CD8-positive, alpha-beta memory T cell (primary cell): Measurements from ENCODE around the gene DYSF. TPM values are rescaled to one million over a fixed set of nuclear protein-coding genes. Genes with fewer than 3 reads are reported as not detected.
A peak's percentile ranks its signal among the peaks of the same experiment; 100 is the strongest.

ENCODE experiments used
- CTCF ChIA-PET: fragments of 350-600 bp; sonication (Branson Sonifier 250); formaldehyde crosslinking; loops from one replicate; lab custom pipeline; 2021; ENCODE audit warnings: antibody characterized with exemption; lab: Charles Lee
- POLR2A ChIA-PET: fragments of 350-600 bp; sonication (Branson Sonifier 250); formaldehyde crosslinking; loops from one replicate; lab custom pipeline; 2021; ENCODE audit warnings: antibody characterized with exemption; lab: Charles Lee
- DNase-seq, 5 donors: peaks; one replicate each; pipeline versions ENCODE4 v3.0.0 to v3.0.0-alpha.2; 2020 to 2022; ENCODE audit warnings: mixed read lengths in 1 of 5
- H3K27ac ChIP-seq: one replicate; pipeline ENCODE4 v1.7.0; 2013; ENCODE audit warnings: low read depth, mild to moderate bottlenecking, low read length, moderate library complexity
- H3K27me3 ChIP-seq: 2 replicates; pipeline ENCODE4 v1.7.0; 2013; ENCODE audit warnings: low read length, mild to moderate bottlenecking; ENCODE audit not compliant: insufficient read depth, poor library complexity, severe bottlenecking
- H3K36me3 ChIP-seq: 2 replicates; pipeline ENCODE4 v1.7.0; 2013; ENCODE audit warnings: mild to moderate bottlenecking, low read length, moderate library complexity; ENCODE audit not compliant: insufficient read depth
- H3K4me1 ChIP-seq: 2 replicates; pipeline ENCODE4 v1.7.0; 2013; ENCODE audit warnings: mild to moderate bottlenecking, low read length, moderate library complexity; ENCODE audit not compliant: insufficient read depth
- H3K4me3 ChIP-seq: 2 replicates; pipeline ENCODE4 v1.7.0; 2013; ENCODE audit warnings: mild to moderate bottlenecking, low read length
- H3K9me3 ChIP-seq: 2 replicates; pipeline ENCODE4 v1.7.0; 2013; ENCODE audit warnings: mild to moderate bottlenecking, low read length
- H3K27ac Mint-ChIP-seq, 8 donors: one replicate each; pipeline ENCODE4 v1.8.0; 2020 to 2021; ENCODE audit warnings: mixed read lengths in 8 of 8, mild to moderate bottlenecking in 6 of 8, inconsistent platforms in 3 of 8, moderate library complexity in 3 of 8
- H3K27me3 Mint-ChIP-seq, 2 donors: one replicate each; pipeline ENCODE4 v1.8.0; 2020 to 2021; ENCODE audit warnings: mixed read lengths in 2 of 2, mild to moderate bottlenecking in 1 of 2, moderate library complexity in 1 of 2
- H3K36me3 Mint-ChIP-seq, 3 donors: one replicate each; pipeline ENCODE4 v1.8.0; 2020 to 2021; ENCODE audit warnings: mixed read lengths in 3 of 3, inconsistent platforms in 1 of 3, mild to moderate bottlenecking in 1 of 3
- H3K4me1 Mint-ChIP-seq, 3 donors: one replicate each; pipeline ENCODE4 v1.8.0; 2020 to 2021; ENCODE audit warnings: mixed read lengths in 3 of 3, inconsistent platforms in 1 of 3, mild to moderate bottlenecking in 1 of 3
- H3K4me3 Mint-ChIP-seq, 7 donors: one replicate each; pipeline ENCODE4 v1.8.0; 2020 to 2021; ENCODE audit warnings: mixed read lengths in 7 of 7, mild to moderate bottlenecking in 6 of 7, moderate library complexity in 4 of 7, inconsistent platforms in 2 of 7
- H3K9me3 Mint-ChIP-seq, 5 donors: one replicate each; pipeline ENCODE4 v1.8.0; 2020 to 2022; ENCODE audit warnings: mixed read lengths in 5 of 5, mild to moderate bottlenecking in 3 of 5, moderate library complexity in 2 of 5, inconsistent platforms in 1 of 5
- polyA plus RNA-seq: library from polyadenylated mRNA; unstranded; fragments of 300-500 nt; fragmentation: Illumina TruSeq; gene quantifications from one replicate; pipeline ENCODE4 v1.2.3, GENCODE V29; 2021
- total RNA-seq, 2 experiments: library from RNA; stranded (reverse); gene quantifications; one replicate each; pipeline ENCODE4 v1.2.3, GENCODE V29; 2021

Gene DYSF
- total and polyA plus RNA-seq, 3 experiments from 2014 or later = 3.6 to 4.8 (median 3.9) TPM

GRCh38 chr2:71668326-71669057 lies 215.1 kb downstream of the DYSF start:
- Mint-ChIP-seq H3K27me3 (no peaks in the 10 kb centered on the region), H3K9me3 (no peaks in the 10 kb centered on the region), H3K4me3 (no peak overlapping the region), H3K36me3 (peaks cover 0 to 15% (median 0%) of the 10 kb centered on the region in 3 donors), H3K4me1 (no peaks in the 10 kb centered on the region), H3K27ac (no peak overlapping the region)
- ChIA-PET CTCF (interaction anchor here (1.3 kb wide), 1 partner anchor 113 kb away, joined by 3 read pairs; no protein-coding TSS in a partner anchor), POLR2A (no interaction called here)
- H3K4me3 ChIP-seq = no peak overlapping the region
- no peaks in the 10 kb centered on the region for H3K9me3 ChIP-seq
- H3K36me3 ChIP-seq = no peaks in the 10 kb centered on the region
- no peaks in the 10 kb centered on the region for H3K27me3 ChIP-seq
- no peak overlapping the region for H3K27ac ChIP-seq
- no peaks in the 10 kb centered on the region for H3K4me1 ChIP-seq
- DNase-seq = no peak

- H3K36me3 Mint-ChIP-seq = peaks cover 0 to 15% (median 0%) of the 10 kb centered on the region in 3 donors
- DNase-seq = no peak
- POLR2A ChIA-PET = no interaction called here
These were observed 215.7 kb downstream of the DYSF start for GRCh38 chr2:71669058-71669456.

GRCh38 chr2:71669628-71670429 lies 216.5 kb downstream of the DYSF start:
- H3K36me3 ChIP-seq = no peaks in the 10 kb centered on the region
- H3K27me3 ChIP-seq = no peaks in the 10 kb centered on the region
- no peaks in the 10 kb centered on the region for H3K9me3 Mint-ChIP-seq
- no peaks in the 10 kb centered on the region for H3K9me3 ChIP-seq
- POLR2A ChIA-PET = no interaction called here
- H3K4me1 ChIP-seq = no peaks in the 10 kb centered on the region
- H3K4me1 Mint-ChIP-seq = no peaks in the 10 kb centered on the region
- H3K4me3 Mint-ChIP-seq = peak overlapping the region in 1 of 7 donors; percentile 17
- H3K27me3 Mint-ChIP-seq = no peaks in the 10 kb centered on the region
- no peak for DNase-seq
- CTCF ChIA-PET = interaction anchor here (1.3 kb wide), 1 partner anchor 114 kb away, joined by 3 read pairs; no protein-coding TSS in a partner anchor
- H3K36me3 Mint-ChIP-seq = peaks cover 0 to 17% (median 0%) of the 10 kb centered on the region in 3 donors
- no peak overlapping the region for H3K27ac ChIP-seq
- no peak overlapping the region for H3K27ac Mint-ChIP-seq
- no peak overlapping the region for H3K4me3 ChIP-seq

More at GRCh38 chr2:71669058-71669456, 215.7 kb downstream of the DYSF start:
- CTCF ChIA-PET = interaction anchor here (1.3 kb wide), 1 partner anchor 114 kb away, joined by 3 read pairs; no protein-coding TSS in a partner anchor
- Mint-ChIP-seq H3K4me1 (no peaks in the 10 kb centered on the region), H3K9me3 (no peaks in the 10 kb centered on the region), H3K27me3 (no peaks in the 10 kb centered on the region), H3K27ac (no peak overlapping the region), H3K4me3 (peak overlapping the region in 1 of 7 donors; percentile 54)
- H3K4me1 ChIP-seq = no peaks in the 10 kb centered on the region
- H3K27ac ChIP-seq = no peak overlapping the region
- H3K9me3 ChIP-seq = no peaks in the 10 kb centered on the region
- no peaks in the 10 kb centered on the region for H3K27me3 ChIP-seq
- H3K36me3 ChIP-seq = no peaks in the 10 kb centered on the region
- H3K4me3 ChIP-seq = no peak overlapping the region

- ChIA-PET CTCF (no interaction called here), POLR2A (no interaction called here)
- no peak for DNase-seq
- Mint-ChIP-seq H3K4me1 (no peaks in the 10 kb centered on the region), H3K27me3 (no peaks in the 10 kb centered on the region), H3K36me3 (peaks cover 0 to 15% (median 0%) of the 10 kb centered on the region in 3 donors), H3K27ac (no peak overlapping the region), H3K9me3 (no peaks in the 10 kb centered on the region), H3K4me3 (no peak overlapping the region)
- no peaks in the 10 kb centered on the region for H3K36me3 ChIP-seq
- no peak overlapping the region for H3K4me3 ChIP-seq
- no peaks in the 10 kb centered on the region for H3K4me1 ChIP-seq
- H3K27ac ChIP-seq = no peak overlapping the region
- no peaks in the 10 kb centered on the region for H3K27me3 ChIP-seq
- no peaks in the 10 kb centered on the region for H3K9me3 ChIP-seq
These were observed 217.1 kb downstream of the DYSF start for GRCh38 chr2:71670430-71670795.

- H3K4me3 ChIP-seq = no peak overlapping the region
- no peaks in the 10 kb centered on the region for H3K4me1 ChIP-seq
- Mint-ChIP-seq H3K4me1 (no peaks in the 10 kb centered on the region), H3K9me3 (no peaks in the 10 kb centered on the region), H3K36me3 (peaks cover 0 to 15% (median 0%) of the 10 kb centered on the region in 3 donors), H3K27me3 (no peaks in the 10 kb centered on the region), H3K27ac (no peak overlapping the region), H3K4me3 (no peak overlapping the region)
- no peak for DNase-seq
- H3K27ac ChIP-seq = no peak overlapping the region
- no peaks in the 10 kb centered on the region for H3K36me3 ChIP-seq
- no peaks in the 10 kb centered on the region for H3K9me3 ChIP-seq
- ChIA-PET POLR2A (no interaction called here), CTCF (no interaction called here)
- H3K27me3 ChIP-seq = no peaks in the 10 kb centered on the region
These were observed 218.0 kb downstream of the DYSF start for GRCh38 chr2:71671203-71671854.

GRCh38 chr2:71671895-71672825 lies 218.8 kb downstream of the DYSF start:
- H3K27ac Mint-ChIP-seq = no peak overlapping the region
- CTCF ChIA-PET = no interaction called here
- no peak overlapping the region for H3K27ac ChIP-seq
- no peaks in the 10 kb centered on the region for H3K4me1 Mint-ChIP-seq
- POLR2A ChIA-PET = no interaction called here
- H3K27me3 Mint-ChIP-seq = no peaks in the 10 kb centered on the region
- H3K4me3 Mint-ChIP-seq = no peak overlapping the region
- H3K9me3 ChIP-seq = no peaks in the 10 kb centered on the region
- no peaks in the 10 kb centered on the region for H3K9me3 Mint-ChIP-seq
- H3K36me3 Mint-ChIP-seq = peaks cover 0 to 14% (median 0%) of the 10 kb centered on the region in 3 donors
- H3K36me3 ChIP-seq = no peaks in the 10 kb centered on the region
- no peaks in the 10 kb centered on the region for H3K27me3 ChIP-seq
- no peaks in the 10 kb centered on the region for H3K4me1 ChIP-seq
- no peak overlapping the region for H3K4me3 ChIP-seq
- DNase-seq = no peak

GRCh38 chr2:71672826-71673795 lies 219.8 kb downstream of the DYSF start:
- no peak overlapping the region for H3K4me3 ChIP-seq
- no peaks in the 10 kb centered on the region for H3K9me3 ChIP-seq
- H3K4me1 ChIP-seq = no peaks in the 10 kb centered on the region
- POLR2A ChIA-PET = no interaction called here
- H3K27ac Mint-ChIP-seq = no peak overlapping the region
- H3K27me3 Mint-ChIP-seq = no peaks in the 10 kb centered on the region
- CTCF ChIA-PET = no interaction called here
- H3K4me1 Mint-ChIP-seq = no peaks in the 10 kb centered on the region
- H3K36me3 Mint-ChIP-seq = peaks cover 0 to 14% (median 0%) of the 10 kb centered on the region in 3 donors
- no peak overlapping the region for H3K27ac ChIP-seq
- DNase-seq = no peak
- no peak overlapping the region for H3K4me3 Mint-ChIP-seq
- H3K36me3 ChIP-seq = no peaks in the 10 kb centered on the region
- no peaks in the 10 kb centered on the region for H3K27me3 ChIP-seq
- no peaks in the 10 kb centered on the region for H3K9me3 Mint-ChIP-seq
